Stimulated activated CD8-positive, alpha-beta memory T cell treated with anti-CD3 and anti-CD28 coated beads, Interleukin-7, amount 100 ng/mL, for 1 hour (primary cell): ENCODE data around the gene RAI14.
"Not testable (repeated sequence)": the region's sequence is repeated elsewhere in the genome, so short reads cannot be mapped to it uniquely, and the experiment has no call there.

Experiments used
- DNase-seq, 2 donors: peaks; one replicate each; pipeline ENCODE4 v3.0.0-alpha.2; 2020; ENCODE audit warnings: low read depth in 2 of 2

Gene RAI14

DNA sequence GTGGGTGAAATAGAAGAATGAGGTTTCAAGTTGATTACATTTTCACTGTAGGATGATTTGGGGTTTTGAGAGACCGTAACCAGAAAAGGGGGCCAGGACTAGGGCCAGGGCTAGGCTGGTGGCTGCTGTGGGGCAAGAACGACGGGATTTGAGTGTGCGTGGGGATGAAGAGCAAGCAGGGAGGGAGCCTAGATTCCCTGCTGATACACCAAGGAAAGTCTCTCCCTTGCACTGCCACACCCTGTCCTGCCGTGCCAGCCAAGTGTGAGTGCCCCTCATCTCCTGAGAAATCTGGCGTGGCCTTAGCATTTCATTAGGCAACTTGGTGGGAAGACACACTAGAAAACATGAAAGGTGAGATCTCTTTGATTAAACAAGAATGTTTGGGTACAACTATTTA, 42.6 kb downstream of the RAI14 start:
- no peak for DNase-seq

DNA sequence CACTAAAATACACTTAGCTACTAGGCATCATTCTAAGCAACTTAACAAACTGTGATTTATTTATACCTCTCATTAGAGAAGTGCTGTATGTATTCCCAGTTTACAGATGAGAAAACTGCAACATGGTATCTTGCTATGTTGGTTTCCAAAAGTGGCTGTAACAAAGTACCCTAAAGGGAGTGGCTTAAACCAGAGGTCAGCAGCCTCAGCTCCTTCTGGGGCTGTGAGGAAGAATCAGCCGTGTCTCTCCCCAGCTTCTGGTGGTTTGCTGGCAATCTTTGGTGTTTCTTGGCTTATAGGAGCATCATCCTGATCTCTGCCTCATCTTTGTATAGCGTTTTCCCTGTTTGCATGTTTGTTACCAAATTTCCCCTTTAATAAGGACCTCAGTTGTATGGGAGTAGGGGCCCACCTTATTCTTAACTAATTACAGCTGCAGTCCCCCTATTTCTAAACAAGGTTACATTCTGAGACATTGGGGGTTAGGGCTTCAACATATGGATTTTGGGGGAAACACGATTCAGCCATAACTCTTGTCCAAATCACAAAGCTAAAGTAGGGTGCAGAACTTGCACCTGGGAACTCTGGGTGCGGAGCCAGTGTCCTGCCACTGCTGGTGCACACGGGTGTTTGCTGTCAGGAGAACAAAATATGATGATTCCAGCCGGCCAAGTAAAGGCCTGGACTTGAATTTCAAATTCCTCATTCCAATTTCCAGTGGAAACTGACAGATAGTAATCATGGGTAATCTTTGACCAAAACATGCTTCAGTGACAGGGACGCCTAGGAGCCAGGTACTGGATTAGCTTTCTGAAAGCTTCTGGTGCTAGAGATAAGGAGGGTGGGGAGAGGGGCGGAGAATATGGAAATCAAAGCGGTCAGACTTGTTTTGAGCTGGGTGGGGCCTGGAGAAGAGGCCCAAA, 43.3 kb downstream of the RAI14 start:
- DNase-seq: no peak

DNA sequence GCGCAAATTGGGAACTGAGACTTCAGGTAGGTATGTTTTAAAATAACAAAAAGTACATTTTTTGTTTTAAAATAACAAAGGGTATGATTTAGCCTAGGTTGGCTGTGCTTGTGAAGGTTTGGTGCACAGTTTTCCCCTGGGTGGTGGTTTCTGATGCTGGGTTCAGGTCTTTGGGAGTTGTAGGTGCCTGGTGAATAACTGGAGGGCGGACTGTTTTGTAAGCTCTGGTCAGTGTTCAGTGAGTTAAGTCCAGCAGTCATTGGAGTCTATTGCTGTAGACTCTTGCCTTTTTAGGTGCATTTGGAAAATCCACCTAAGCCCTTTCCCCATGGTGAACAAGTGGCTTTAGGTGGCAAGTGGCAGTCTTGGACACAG, 43.9 kb downstream of the RAI14 start:
- no peak for DNase-seq

DNA sequence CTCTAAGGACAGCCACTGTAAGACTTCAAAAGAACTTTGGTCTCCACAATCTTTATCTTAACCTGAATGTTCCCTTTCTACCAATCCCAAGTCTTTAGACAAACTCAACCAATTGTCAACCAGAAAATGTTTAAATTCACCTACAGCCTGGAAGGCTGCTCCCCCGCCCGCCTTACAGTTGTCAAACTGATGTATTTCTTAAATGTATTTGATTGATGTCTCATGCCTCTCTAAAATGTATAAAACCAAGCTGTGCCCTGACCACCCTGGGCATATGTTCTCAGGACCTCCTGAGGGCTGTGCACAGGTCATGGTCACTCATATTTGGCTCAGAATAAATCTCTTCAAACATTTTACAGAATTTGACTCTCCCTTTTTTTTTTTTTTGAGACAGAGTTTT, 45.3 kb downstream of the RAI14 start:
- DNase-seq: not testable (repeated sequence)

DNA sequence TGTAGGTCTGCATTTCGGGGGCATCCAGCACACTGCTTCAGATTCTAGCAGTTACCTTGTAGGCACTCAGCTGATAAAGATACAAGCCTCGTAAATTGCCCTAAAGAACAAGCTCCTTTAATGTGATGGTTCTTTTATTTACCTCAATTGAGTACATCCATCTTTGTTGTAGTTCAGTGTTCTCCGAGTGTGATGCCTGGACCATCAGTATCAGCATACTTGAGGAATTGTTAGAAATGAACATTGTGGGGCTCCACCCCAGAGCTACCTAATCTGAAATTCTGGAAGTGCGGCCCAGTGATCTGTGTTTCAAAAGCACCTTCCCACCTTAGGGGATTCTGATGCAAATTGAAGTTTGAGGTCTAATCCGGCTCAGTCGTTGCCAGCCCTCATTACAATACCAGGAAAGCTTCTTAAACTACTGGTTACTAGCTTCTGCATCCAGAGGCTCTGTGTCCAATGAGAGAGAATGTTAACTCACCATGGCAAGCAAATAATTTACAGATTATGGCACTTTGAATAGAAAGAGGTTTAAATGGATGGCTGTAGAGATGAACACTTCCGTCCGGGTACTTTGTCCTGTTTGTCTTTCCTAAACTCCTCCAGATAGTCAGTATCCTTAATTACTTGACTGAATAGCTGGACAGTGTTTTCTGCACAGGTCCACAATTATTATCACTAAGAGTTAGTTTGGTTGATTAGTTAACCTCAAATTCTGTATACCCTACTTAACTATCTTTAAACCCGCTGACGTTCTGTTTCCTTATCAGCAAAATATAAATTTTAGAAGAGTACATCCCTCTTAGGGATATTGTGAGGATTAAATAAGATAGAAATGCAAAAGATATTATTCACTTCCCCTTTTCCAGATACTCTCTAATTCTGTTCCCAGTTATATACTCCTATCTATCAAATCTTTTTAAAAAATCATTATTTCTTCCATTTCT, 47.9 kb downstream of the RAI14 start:
- no peak for DNase-seq

DNA sequence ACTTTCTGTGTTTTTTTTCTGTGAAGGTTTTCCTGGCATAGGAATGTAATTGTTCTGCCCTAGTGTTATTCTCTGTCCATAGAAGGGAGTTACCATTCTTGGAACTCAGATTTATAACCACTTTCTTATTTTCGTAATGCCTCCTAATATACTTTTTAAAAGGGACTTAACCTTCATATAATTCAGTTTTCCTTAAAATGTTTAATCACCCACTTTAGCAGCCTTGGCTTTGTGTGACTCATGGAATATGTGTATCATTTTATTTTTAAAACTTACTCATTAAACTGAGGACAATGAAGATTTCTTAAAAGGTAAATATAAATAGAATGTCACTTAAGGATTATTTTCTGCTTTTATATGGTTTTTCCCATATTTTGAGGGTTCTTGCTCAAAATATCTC, 50.0 kb downstream of the RAI14 start:
- DNase-seq: no peak

DNA sequence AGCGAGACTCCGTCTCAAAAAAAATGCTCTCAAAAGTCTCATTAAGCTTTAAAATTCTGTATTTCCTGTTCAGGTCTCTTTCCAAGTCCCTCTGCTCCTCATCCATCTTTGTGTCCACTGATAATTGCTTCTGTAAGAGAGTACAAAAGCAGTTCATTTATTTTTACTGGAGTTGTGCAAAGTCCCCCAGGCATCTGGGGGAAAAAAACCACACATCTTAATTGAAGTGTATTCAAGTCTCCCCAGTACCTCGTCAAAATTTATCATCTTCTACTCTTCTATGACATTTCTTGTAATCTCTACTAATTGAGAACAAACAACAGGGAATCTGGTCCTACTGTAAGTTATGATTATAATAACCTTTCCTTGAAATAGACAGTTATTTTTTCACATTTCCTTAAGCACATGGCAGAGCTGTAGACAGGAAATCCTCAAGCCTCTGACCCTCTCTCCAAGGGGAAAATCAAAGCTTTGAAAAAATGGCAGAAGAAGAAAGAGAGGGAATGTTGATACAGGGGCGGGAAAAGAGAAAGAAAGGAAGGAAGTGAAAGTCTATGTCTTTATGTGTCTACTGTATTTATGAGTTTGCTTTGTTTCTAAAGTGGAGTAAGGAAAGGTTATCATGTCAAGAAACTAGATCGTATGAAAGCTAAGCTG, 51.5 kb downstream of the RAI14 start:
- DNase-seq: no peak

DNA sequence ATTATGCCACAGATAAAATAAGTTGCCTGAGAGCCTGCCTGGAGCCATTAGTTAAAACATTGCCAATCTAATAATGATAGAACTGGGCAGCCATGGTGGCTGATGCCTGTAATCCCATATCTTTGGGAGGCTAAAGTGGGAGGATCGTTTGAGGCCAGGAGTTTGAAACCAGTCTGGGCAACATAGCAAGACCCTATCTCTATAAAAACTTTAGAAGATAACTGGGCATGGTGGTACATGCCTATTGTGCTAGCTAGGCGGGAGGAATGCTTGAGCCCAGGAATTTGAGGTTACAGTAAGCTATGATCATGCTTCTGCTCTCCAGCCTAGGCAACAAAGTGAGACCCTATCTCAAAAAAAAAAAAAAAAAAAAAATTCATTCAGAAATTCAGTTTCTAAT, 52.6 kb downstream of the RAI14 start:
- DNase-seq: no peak

DNA sequence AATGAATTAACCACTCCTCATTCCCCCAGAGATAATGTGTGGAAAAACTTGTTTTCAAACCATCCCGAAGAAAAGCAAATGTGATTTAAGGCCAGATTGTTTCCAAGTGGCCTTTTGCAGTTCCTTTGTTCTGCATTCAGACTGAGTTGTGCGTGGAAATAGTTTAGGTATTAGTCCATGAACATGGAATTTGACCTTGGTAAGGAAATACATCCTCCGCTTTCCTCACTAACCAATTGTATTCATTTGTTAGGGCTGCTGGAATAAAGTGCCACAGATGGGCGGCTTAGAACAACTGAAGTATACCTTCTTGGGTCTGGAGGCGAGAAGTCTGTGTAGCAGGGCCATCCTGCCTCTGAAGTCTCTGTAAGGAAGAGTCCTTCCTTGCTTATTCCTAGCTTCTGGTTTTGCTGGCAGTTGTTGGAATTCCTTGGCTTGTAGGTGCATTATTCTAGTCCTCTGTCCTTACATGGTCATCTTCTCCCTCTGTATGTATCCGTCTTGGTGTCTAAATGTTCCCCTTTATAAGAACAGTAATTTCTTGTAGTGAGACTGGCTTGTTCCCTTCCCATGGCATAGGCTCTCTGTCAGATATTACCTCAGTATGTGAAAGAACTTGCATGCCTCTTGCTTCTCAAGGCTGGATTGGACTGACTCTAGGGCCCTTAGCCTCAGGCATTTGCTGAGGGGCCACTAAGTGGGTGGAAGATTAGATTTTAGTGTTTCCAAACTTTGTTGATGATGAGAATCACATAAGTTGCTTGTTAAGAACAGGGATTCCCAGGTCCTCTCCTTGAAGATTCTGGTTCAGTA, 53.9 kb downstream of the RAI14 start:
- DNase-seq: no peak

DNA sequence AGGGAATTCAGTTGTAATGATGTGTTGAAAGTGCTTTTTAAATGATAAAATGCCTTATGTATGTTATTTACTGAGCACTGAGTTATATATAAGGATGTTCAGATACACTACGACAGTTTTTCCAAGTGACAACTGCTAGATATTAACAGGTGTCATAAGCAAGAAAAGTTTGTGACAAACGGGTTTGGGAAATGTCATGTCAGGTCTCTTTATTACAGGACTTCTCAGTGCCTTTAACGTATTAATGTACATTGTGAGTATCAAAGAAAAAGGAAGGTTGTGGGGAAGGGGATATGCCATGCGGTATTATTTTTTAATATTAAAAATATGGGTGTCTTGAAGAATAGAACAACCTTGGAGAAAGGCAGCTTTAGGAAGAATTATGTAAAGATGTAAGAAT, 56.4 kb downstream of the RAI14 start:
- DNase-seq: no peak

DNA sequence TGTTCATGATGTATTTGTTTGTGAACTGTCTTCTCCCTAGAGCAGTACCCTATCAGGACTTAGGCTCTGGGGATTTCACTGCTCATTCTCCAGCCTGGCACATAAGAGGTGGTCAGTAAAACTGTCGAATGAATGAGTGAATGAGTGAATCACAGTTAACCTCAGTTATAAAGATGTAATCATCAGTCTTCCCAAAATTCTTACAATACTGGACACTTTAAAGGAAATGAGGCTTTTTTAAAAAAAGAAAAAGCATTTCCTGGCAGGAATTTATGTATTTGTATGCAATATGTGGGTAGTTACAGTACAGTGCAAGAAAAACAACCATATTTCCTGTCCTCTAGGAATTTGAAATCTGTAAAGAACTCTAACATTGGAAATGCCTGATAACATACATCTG, 59.6 kb downstream of the RAI14 start:
- no peak for DNase-seq

DNA sequence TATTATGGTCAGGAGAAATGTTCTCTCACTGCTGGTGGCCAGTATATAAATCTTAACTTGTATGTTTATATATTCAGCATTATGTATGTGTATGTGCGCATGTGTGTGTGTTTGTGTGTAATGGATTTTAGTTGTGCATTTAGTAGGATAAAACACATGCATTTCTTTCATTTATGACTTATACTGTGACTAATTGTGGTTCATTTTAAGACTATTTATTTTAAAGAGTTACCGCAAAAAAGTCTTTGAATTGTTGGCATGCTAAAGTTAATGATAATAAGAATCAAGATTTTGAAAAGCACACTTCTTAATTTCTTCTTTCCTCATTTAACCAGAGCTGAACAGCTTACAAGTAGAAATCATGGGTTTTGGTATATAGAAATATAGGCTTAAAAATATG, 60.9 kb downstream of the RAI14 start:
- DNase-seq: no peak

DNA sequence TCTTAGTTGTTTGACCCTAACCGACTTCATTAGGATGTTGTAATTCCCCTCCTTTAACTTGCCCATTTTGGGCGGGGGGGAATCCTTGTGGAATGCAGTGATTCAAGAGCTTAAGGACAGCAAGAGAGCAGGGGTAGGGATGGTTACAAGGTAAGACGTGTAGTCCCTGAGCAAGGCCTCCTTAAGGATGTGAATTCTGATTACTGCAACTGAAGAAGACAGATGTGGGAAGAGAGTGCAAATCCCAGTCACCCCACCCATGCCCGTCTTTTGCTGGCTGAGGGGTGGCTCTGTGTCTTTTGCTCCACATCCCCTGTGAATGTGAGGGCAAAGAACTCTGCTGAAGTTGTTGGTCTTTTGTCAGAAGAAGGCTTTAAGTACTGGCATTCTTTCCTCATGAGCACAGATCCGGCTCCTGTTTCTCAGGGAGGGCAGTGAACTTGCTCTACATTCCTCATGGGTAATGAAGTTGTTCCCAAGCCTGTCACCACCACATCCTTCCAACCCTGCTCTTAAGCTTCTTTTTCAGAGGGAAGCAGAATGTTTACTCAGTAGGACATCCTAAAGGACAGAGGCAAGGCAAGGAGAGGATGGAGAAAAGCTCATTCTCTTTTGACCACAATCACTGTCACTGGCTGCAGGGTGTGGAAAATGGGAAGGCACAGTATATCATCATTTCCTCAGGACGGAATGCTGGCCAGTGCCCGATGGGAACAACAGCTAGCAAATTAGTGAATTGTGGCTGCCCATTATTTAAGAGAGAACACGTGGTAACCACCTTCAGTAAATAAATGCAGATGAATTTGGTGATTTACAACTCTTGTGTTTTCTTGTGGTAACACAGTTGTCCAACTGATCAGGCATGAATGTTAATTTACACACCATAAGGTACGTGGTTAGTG, 61.5 kb downstream of the RAI14 start:
- DNase-seq: no peak

DNA sequence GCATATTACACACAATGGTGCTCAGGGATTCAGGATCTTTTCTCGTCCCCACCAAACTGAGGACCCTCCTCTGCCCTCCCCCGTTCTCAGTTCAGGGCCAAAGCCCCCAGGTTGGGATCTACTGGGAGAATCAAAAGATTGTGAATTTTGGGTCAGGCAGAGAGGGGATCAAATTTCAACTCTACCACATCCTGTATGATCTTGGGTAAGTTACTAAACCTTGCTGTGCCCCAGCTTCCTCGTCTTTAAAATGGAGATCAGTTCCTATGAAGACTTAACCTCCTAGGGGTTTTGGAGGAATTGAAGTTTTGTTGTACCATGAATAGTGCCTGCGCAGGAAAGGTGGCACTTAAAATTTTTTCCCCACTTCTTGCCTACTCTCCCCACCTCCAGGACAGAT, 62.4 kb downstream of the RAI14 start:
- DNase-seq: no peak

DNA sequence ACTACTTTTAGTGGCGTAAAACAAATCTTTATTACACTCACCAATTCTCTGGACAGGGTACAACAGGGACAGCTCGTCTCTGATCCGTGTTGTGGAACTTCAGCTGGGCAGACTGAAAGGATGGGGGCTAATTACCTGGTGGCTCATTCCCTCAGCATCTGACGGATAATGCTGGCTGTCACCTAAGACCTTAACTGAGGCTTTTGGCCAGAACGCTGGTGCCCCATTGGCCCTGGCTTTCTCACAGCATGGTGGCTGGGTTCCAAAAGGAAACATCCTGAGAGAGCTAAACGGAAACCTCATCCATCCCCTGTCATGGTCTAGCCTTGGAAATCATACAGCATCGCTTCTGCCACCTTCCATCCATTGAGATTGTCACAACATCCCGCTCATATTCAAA, 62.9 kb downstream of the RAI14 start:
- no peak for DNase-seq

DNA sequence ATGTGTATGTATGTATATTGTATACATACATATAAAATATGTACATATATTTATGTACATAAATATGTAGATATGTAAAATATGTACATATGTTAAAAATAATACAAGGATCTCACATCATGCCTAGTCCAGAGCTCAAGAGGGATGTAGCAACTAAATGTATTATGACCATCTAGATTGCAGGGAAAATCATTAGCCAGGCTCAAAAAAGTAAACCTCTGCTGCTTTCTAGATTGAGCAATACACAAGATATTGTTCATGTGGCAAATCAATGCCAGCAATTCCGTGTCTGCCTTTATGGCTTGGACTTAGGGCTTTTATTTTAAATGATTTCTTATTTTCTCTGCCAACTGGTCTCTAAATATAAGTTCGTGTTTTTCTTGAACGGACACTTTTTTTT, 65.2 kb downstream of the RAI14 start:
- DNase-seq: no peak

DNA sequence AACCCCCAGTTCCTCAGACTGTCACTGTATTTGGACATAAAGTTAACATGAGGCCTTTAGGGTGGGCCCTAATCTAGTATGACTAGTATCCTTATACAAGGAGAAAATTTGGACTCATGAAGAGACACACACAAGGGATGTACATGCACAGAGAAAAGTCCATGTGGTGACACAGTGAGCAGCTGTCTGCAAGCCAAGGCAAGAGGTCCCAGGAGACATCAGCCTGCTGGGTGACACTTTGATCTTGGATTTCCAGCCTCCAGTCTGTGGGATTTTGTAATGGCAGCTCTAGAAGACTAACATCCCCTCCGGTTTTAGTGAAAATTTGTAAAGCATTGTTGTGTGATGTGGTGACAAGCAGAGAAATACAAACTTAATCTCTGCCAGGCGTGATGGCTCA, 66.1 kb downstream of the RAI14 start:
- DNase-seq: no peak

DNA sequence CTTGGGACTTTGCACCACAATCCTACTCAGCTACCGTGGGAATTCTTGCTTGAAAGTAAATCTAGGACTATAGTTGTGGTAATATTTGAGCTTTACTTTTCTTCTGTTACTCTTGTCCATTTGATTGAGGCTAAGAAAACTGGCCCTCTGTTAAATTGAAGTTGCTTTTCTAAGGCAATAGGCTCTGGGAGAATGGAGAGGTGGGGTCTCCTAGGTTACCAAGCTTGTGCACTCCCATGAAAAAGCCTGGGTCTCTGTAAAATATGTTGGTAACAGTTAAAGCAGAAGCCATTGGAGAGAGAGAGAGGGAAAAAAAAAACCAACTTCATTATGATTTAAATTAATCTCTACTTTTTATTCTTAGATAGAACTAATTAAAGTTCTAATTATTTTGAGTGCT, 68.6 kb downstream of the RAI14 start:
- no peak for DNase-seq

DNA sequence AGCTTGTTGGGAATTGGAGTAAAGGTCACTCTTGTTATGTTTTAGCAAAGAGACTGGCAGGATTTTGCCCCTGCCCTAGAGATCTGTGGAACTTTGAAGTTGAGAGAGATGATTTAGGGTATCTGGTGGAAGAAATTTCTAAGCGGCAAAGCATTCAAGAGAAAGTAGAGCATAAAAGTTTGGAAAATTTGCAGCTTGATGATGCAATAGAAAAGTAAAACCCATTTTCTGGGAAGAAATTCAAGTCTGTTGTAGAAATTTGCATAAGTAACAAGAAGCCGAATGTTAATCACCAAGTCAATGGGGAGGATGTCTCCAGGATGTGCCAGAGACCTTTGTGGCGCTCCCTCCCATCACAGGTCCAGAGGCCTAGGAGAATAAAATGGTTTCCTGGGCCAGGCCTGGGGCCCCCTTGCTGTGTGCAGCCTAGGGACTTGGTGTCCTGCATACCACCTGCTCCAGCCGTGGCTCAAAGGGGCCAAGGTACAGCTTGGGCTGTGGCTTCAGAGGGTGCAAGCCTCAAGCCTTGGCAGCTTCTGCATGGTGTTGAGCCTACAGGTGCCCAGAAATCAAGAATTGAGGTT, 71.1 kb downstream of the RAI14 start:
- DNase-seq: not testable (repeated sequence)

DNA sequence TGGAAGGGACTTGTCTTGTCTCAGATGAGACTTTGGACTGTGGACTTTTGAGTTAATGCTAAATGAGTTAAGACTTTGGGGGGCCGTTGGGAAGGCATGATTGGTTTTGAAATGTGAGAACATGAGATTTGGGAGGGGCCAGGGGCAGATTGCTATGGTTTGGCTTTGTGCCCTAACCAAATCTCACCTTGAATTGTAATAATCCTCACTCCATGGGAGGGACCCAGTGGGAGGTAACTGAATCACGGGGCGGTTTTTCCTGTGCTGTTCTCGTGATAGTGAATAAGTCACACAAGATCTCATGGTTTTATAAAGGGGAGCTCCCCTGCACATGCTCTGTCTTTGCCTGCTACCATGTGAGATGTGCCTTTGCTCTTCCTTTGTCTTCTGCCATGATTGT, 72.1 kb downstream of the RAI14 start:
- no peak for DNase-seq
